Caco-2 (cell line): Measurements from ENCODE around the gene DKK1. TPM values are rescaled to one million over a fixed set of nuclear protein-coding genes. Genes with fewer than 3 reads are reported as not detected.

Experiments used
- BruUV-seq: library from RNA; stranded (reverse); fragments of 400-500 nt; replicated peaks from 2 replicates; lab custom pipeline; 2021; lab: Mats Ljungman, UMichigan
- CTCF ChIA-PET: fragments of 300-600 bp; sonication (Branson Sonifier 250); formaldehyde crosslinking; loops from one replicate; lab custom pipeline; 2022; ENCODE audit warnings: antibody characterized with exemption; lab: Charles Lee
- POLR2A ChIA-PET: fragments of 300-600 bp; sonication (Branson Sonifier 250); formaldehyde crosslinking; loops from one replicate; lab custom pipeline; 2022; ENCODE audit warnings: antibody characterized with exemption; lab: Charles Lee
- DNase-seq, 2 experiments: peaks; one replicate each; pipeline versions ENCODE4 v3.0.0 to v3.0.0-alpha.2; 2020 to 2022
- H3K27me3 ChIP-seq: replicated peaks from 2 replicates; pipeline ENCODE4 v1.6.0; 2011; ENCODE audit warnings: low read length; ENCODE audit not compliant: control insufficient read depth, insufficient read depth
- H3K36me3 ChIP-seq: 2 replicates; pipeline ENCODE4 v1.5.1; 2011; ENCODE audit warnings: low read length; ENCODE audit not compliant: control insufficient read depth, insufficient read depth
- H3K4me1 ChIP-seq: fragments of 250-450 bp; sonication (Bioruptor Pico); 2 replicates; pipeline ENCODE4 v1.5.1; 2020; ENCODE audit warnings: mild to moderate bottlenecking
- H3K4me3 ChIP-seq: 2 replicates; pipeline ENCODE4 v1.5.1; 2011; ENCODE audit warnings: low read depth, mild to moderate bottlenecking, control low read depth, low read length
- H3K9me3 ChIP-seq: fragments of 250-450 bp; sonication (Bioruptor Pico); 2 replicates; pipeline ENCODE4 v1.5.1; 2020; ENCODE audit warnings: mild to moderate bottlenecking, moderate library complexity
- H3K27ac Mint-ChIP-seq: one replicate; pipeline ENCODE4 v1.8.0; 2022; ENCODE audit warnings: mixed read lengths; ENCODE audit not compliant: unreplicated experiment
- H3K27me3 Mint-ChIP-seq: one replicate; pipeline ENCODE4 v1.8.0; 2022; ENCODE audit warnings: mixed read lengths; ENCODE audit not compliant: insufficient read depth, unreplicated experiment
- H3K36me3 Mint-ChIP-seq: one replicate; pipeline ENCODE4 v1.8.0; 2022; ENCODE audit warnings: mild to moderate bottlenecking, mixed read lengths; ENCODE audit not compliant: insufficient read depth, unreplicated experiment
- H3K4me1 Mint-ChIP-seq: one replicate; pipeline ENCODE4 v1.8.0; 2022; ENCODE audit warnings: low read depth, mixed read lengths; ENCODE audit not compliant: unreplicated experiment
- H3K4me3 Mint-ChIP-seq: one replicate; pipeline ENCODE4 v1.8.0; 2022; ENCODE audit warnings: mild to moderate bottlenecking, moderate library complexity, mixed read lengths; ENCODE audit not compliant: unreplicated experiment
- H3K9me3 Mint-ChIP-seq: one replicate; pipeline ENCODE4 v1.8.0; 2022; ENCODE audit warnings: mixed read lengths; ENCODE audit not compliant: unreplicated experiment
- intact Hi-C: fragments of 100-400 bp; cut with micrococcal nuclease; formaldehyde crosslinking; loops from one replicate; pipeline ENCODE4 v1.10.0; 2022; ENCODE audit not compliant: unreplicated experiment
- total RNA-seq: library from RNA; stranded (reverse); gene quantifications from 2 replicates; pipeline ENCODE4 v1.2.3, GENCODE V29; 2022
- TF ChIP-seq, protein P1 (sequence below), 2 experiments: fragments of 200-600 bp in 1 of 2; IDR thresholded peaks; 1 replicate in 1 of 2; 2 replicates in 1 of 2; pipeline versions ENCODE4 v1.5.1 to v1.8.0; 2011 to 2022; ENCODE audit warnings: antibody characterized with exemption in 1 of 2, control low read depth in 1 of 2, inconsistent platforms in 1 of 2, low read depth in 1 of 2, low read length in 1 of 2, mild to moderate bottlenecking in 1 of 2, moderate library complexity in 1 of 2; ENCODE audit not compliant: insufficient read depth in 1 of 2, severe bottlenecking in 1 of 2, unreplicated experiment in 1 of 2

Gene DKK1
- total RNA-seq, 1 experiment from 2014 or later: 1,866 TPM

DNA sequence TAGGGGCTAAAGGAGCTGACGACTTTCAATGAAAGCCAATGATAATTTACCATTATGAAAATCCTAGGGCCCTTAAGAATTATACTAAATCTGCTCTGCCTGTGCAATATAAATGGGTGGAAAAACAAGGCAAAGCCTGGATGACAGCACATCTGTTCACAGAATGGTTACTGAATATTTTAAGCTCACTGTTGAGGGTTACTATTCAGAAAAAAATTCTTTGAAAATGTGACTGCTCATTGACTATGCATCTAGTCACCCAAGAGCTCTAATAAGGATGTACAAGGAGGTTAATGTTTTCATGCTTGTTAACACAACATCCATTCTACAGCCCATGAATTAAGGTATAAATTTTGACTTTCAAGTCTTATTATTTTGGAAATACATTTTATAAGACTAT is 8.9 kb downstream of the DKK1 start:
- H3K9me3 ChIP-seq: no peaks in the 10 kb centered on the region
- Mint-ChIP-seq H3K4me3 (peak overlapping the region; percentile 72), H3K27me3 (no peaks in the 10 kb centered on the region), H3K4me1 (peaks cover 52% of the 10 kb centered on the region), H3K9me3 (peaks cover 11% of the 10 kb centered on the region), H3K27ac (peak overlapping the region; percentile 51), H3K36me3 (peaks cover 66% of the 10 kb centered on the region)
- intact Hi-C loops: no loop called here
- DNase-seq: no peak
- peaks cover 73% of the 10 kb centered on the region for H3K4me1 ChIP-seq
- TF ChIP-seq, protein P1, sequence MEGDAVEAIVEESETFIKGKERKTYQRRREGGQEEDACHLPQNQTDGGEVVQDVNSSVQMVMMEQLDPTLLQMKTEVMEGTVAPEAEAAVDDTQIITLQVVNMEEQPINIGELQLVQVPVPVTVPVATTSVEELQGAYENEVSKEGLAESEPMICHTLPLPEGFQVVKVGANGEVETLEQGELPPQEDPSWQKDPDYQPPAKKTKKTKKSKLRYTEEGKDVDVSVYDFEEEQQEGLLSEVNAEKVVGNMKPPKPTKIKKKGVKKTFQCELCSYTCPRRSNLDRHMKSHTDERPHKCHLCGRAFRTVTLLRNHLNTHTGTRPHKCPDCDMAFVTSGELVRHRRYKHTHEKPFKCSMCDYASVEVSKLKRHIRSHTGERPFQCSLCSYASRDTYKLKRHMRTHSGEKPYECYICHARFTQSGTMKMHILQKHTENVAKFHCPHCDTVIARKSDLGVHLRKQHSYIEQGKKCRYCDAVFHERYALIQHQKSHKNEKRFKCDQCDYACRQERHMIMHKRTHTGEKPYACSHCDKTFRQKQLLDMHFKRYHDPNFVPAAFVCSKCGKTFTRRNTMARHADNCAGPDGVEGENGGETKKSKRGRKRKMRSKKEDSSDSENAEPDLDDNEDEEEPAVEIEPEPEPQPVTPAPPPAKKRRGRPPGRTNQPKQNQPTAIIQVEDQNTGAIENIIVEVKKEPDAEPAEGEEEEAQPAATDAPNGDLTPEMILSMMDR (IDR thresholded peaks at IDR 0.05; ENCODE audit: insufficient read depth in 1 of 2, low read depth in 1 of 2, low read length in 1 of 2, severe bottlenecking in 1 of 2, unreplicated experiment in 1 of 2): no peak
- CTCF ChIA-PET: interaction anchor here (1.1 to 1.5 kb wide), 3 partner anchors 9 to 166 kb away, joined by 3 to 7 read pairs (median 3); partner anchors contain the start of gene DKK1
- BruUV-seq: TSS peak; percentile 12
- H3K36me3 ChIP-seq: no peaks in the 10 kb centered on the region
- H3K27me3 ChIP-seq: no peaks in the 10 kb centered on the region
- POLR2A ChIA-PET: interaction anchor here (1.5 kb wide), 1 partner anchor 9 kb away, joined by 4 read pairs; the partner anchor contains the start of gene DKK1
- no peak overlapping the region for H3K4me3 ChIP-seq

DNA sequence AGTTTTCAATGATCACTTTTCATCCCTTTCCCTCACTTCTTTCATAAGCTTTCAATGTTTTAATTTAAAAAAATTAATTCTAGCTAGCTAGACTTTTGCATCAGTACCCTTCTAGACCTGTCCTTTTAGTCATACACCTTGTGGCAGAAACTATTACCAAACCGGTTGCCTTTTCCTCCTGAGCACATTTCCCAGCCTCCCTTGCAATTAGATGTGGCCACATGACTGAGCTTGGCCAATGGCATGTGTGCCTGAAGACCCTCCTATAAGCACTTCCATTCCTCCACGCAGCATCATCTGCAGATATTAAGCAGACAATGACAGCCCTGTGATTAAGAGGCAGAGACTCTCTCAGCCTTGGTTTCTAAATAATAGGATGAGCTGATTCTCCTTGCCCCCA is 12.3 kb downstream of the DKK1 start:
- intact Hi-C loops: no loop called here
- TF ChIP-seq, protein P1 (IDR thresholded peaks at IDR 0.05; ENCODE audit: insufficient read depth in 1 of 2, low read depth in 1 of 2, low read length in 1 of 2, severe bottlenecking in 1 of 2, unreplicated experiment in 1 of 2): no peak
- H3K9me3 Mint-ChIP-seq: peaks cover 11% of the 10 kb centered on the region
- BruUV-seq: no TSS peak
- no peaks in the 10 kb centered on the region for H3K27me3 Mint-ChIP-seq
- H3K27me3 ChIP-seq: no peaks in the 10 kb centered on the region
- peak in 1 of 2 experiments; percentile 39 for DNase-seq
- H3K9me3 ChIP-seq: no peaks in the 10 kb centered on the region
- peaks cover 43% of the 10 kb centered on the region for H3K4me1 Mint-ChIP-seq
- no peak overlapping the region for H3K4me3 ChIP-seq
- H3K36me3 Mint-ChIP-seq: peaks cover 39% of the 10 kb centered on the region
- no peak overlapping the region for H3K27ac Mint-ChIP-seq
- no peaks in the 10 kb centered on the region for H3K36me3 ChIP-seq
- peaks cover 62% of the 10 kb centered on the region for H3K4me1 ChIP-seq
- H3K4me3 Mint-ChIP-seq: no peak overlapping the region
- CTCF ChIA-PET: no interaction called here
- POLR2A ChIA-PET: no interaction called here

GRCh38 chr10:52331638-52332364 is 17.7 kb downstream of the DKK1 start:
- DNase-seq: no peak
- Mint-ChIP-seq H3K27me3 (no peaks in the 10 kb centered on the region), H3K4me1 (peaks cover 39% of the 10 kb centered on the region), H3K27ac (peak overlapping the region; percentile 3), H3K36me3 (peaks cover 10% of the 10 kb centered on the region), H3K4me3 (no peak overlapping the region), H3K9me3 (peaks cover under 1% of the 10 kb centered on the region)
- intact Hi-C loops: no loop called here
- POLR2A ChIA-PET: no interaction called here
- no TSS peak for BruUV-seq
- CTCF ChIA-PET: no interaction called here
- Histone ChIP-seq H3K4me3 (no peak overlapping the region), H3K4me1 (peaks cover 60% of the 10 kb centered on the region), H3K27me3 (no peaks in the 10 kb centered on the region), H3K9me3 (no peaks in the 10 kb centered on the region), H3K36me3 (no peaks in the 10 kb centered on the region)
- TF ChIP-seq, protein P1 (IDR thresholded peaks at IDR 0.05; ENCODE audit: insufficient read depth in 1 of 2, low read depth in 1 of 2, low read length in 1 of 2, severe bottlenecking in 1 of 2, unreplicated experiment in 1 of 2): no peak
